ENCODE measurements around the gene SYT9. TPM values are rescaled to one million over a fixed set of nuclear protein-coding genes. Genes with fewer than 3 reads are reported as not detected.

SYT9 gene
- total and polyA plus RNA-seq, 4 donors = 0.05 to 5.4 (median 2.6) TPM

DNA sequence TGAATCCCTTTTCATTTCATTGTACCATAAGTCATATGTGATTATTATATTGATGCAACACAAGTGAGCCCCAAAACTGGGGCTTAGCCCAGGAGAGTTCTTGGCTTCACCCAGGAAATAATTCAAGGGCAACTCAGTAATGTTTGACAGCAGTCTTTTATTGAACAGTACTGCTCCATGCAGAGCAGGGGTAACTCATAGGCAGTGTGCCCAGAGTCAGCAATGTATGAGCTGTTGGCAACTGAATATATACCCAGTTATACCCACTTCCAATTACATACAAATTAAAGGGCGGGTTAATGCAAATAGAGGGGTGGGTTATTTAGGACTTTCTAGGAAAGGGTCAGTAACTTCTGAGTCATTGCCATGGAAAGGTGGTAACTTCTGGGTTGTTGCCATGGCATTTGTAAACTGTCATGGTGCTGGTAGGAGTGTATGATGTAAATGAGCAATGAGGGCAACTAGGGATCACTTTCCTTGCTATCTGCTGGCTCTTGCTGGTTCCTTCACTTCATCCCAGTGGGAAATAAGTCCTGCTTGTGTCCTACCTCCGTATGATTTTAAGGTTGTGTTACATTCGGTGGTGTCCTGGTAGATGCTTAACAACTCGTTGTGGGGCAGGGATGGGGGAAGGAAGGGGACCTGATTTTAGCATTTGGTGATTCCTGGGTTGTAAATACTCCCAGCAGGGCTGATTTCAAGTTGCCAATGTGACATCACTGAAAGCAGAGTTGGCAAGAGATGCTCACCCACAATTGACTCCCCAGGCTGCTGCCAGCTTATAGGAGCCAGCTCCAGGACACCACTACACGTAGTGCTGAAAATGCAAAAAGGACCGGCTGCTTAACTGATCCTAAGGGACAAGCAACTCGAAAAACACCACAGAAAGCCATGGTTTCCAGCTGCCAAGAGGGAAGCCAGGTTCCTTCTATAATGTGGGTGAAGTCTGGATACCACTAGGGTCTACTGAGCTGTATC lies 70.1 kb downstream of the SYT9 start:
- Histone ChIP-seq H3K4me3 (ENCODE audit: low read depth in 1 of 3, low read length in 3 of 3) (no peak overlapping the region), H3K4me1 (ENCODE audit: control insufficient read depth in 4 of 4, insufficient read depth in 4 of 4, low read length in 3 of 4) (no peaks in the 10 kb centered on the region), H3K27me3 (ENCODE audit: control insufficient read depth in 4 of 4, insufficient read depth in 4 of 4, low read length in 3 of 4) (no peaks in the 10 kb centered on the region), H3K9me3 (ENCODE audit: control insufficient read depth in 4 of 4, low read length in 3 of 4) (no peaks in the 10 kb centered on the region), H3K36me3 (ENCODE audit: control insufficient read depth in 4 of 4, insufficient read depth in 3 of 4, low read depth in 1 of 4, low read length in 3 of 4) (no peaks in the 10 kb centered on the region), H3K9ac (ENCODE audit: low read depth in 1 of 2, low read length in 2 of 2) (no peak overlapping the region), H3K27ac (ENCODE audit: low read depth in 1 of 2, low read length in 2 of 2) (no peak overlapping the region)
- TF ChIP-seq NR2F2 (IDR thresholded peaks at IDR 0.05) (no peak), SP1 (IDR thresholded peaks at IDR 0.05) (no peak), TAF1 (conservative IDR thresholded peaks at IDR 0.05) (no peak), RAD21 (IDR thresholded peaks at IDR 0.05) (no peak), FOXA1 (IDR thresholded peaks at IDR 0.05) (no peak), RXRA (IDR thresholded peaks at IDR 0.05) (no peak)
- TF ChIP-seq, protein P1, sequence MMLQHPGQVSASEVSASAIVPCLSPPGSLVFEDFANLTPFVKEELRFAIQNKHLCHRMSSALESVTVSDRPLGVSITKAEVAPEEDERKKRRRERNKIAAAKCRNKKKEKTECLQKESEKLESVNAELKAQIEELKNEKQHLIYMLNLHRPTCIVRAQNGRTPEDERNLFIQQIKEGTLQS (IDR thresholded peaks at IDR 0.05) = no peak
- TF ChIP-seq, protein P2, sequence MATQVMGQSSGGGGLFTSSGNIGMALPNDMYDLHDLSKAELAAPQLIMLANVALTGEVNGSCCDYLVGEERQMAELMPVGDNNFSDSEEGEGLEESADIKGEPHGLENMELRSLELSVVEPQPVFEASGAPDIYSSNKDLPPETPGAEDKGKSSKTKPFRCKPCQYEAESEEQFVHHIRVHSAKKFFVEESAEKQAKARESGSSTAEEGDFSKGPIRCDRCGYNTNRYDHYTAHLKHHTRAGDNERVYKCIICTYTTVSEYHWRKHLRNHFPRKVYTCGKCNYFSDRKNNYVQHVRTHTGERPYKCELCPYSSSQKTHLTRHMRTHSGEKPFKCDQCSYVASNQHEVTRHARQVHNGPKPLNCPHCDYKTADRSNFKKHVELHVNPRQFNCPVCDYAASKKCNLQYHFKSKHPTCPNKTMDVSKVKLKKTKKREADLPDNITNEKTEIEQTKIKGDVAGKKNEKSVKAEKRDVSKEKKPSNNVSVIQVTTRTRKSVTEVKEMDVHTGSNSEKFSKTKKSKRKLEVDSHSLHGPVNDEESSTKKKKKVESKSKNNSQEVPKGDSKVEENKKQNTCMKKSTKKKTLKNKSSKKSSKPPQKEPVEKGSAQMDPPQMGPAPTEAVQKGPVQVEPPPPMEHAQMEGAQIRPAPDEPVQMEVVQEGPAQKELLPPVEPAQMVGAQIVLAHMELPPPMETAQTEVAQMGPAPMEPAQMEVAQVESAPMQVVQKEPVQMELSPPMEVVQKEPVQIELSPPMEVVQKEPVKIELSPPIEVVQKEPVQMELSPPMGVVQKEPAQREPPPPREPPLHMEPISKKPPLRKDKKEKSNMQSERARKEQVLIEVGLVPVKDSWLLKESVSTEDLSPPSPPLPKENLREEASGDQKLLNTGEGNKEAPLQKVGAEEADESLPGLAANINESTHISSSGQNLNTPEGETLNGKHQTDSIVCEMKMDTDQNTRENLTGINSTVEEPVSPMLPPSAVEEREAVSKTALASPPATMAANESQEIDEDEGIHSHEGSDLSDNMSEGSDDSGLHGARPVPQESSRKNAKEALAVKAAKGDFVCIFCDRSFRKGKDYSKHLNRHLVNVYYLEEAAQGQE (IDR thresholded peaks at IDR 0.05) = no peak
- TF ChIP-seq, protein P3, sequence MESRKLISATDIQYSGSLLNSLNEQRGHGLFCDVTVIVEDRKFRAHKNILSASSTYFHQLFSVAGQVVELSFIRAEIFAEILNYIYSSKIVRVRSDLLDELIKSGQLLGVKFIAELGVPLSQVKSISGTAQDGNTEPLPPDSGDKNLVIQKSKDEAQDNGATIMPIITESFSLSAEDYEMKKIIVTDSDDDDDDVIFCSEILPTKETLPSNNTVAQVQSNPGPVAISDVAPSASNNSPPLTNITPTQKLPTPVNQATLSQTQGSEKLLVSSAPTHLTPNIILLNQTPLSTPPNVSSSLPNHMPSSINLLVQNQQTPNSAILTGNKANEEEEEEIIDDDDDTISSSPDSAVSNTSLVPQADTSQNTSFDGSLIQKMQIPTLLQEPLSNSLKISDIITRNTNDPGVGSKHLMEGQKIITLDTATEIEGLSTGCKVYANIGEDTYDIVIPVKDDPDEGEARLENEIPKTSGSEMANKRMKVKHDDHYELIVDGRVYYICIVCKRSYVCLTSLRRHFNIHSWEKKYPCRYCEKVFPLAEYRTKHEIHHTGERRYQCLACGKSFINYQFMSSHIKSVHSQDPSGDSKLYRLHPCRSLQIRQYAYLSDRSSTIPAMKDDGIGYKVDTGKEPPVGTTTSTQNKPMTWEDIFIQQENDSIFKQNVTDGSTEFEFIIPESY (IDR thresholded peaks at IDR 0.05) = no peak
- TF ChIP-seq, protein P4, sequence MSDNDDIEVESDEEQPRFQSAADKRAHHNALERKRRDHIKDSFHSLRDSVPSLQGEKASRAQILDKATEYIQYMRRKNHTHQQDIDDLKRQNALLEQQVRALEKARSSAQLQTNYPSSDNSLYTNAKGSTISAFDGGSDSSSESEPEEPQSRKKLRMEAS (IDR thresholded peaks at IDR 0.05) = no peak
- no peak for DNase-seq (ENCODE audit: low spot score)
- WGBS = 67% methylated on average over 7 of the region's 7 CpGs

DNA sequence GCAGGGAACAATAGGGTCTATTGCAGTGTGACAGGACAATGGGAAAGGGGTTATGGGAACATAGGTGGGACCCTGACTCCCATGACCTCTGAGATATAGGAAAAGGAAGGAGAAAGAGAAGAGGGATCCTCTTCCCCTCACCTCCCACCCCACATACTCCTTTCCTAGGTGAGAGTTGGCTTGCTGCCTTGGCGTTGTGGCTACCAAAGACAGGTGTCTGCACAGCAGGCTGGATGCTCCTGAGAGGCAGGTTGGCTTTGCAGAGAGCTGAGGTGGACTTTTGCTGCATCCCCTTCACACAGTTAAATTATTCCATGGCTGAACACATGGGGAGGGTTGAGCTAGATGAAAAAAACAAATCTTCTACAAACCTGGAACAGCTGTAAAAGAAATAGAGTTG lies 80.7 kb downstream of the SYT9 start:
- Histone ChIP-seq H3K4me3 (ENCODE audit: low read depth in 1 of 3, low read length in 3 of 3) (no peak overlapping the region), H3K9ac (ENCODE audit: low read depth in 1 of 2, low read length in 2 of 2) (no peak overlapping the region), H3K27me3 (ENCODE audit: control insufficient read depth in 4 of 4, insufficient read depth in 4 of 4, low read length in 3 of 4) (no peaks in the 10 kb centered on the region), H3K9me3 (ENCODE audit: control insufficient read depth in 4 of 4, low read length in 3 of 4) (no peaks in the 10 kb centered on the region), H3K27ac (ENCODE audit: low read depth in 1 of 2, low read length in 2 of 2) (no peak overlapping the region), H3K4me1 (ENCODE audit: control insufficient read depth in 4 of 4, insufficient read depth in 4 of 4, low read length in 3 of 4) (no peaks in the 10 kb centered on the region), H3K36me3 (ENCODE audit: control insufficient read depth in 4 of 4, insufficient read depth in 3 of 4, low read depth in 1 of 4, low read length in 3 of 4) (no peaks in the 10 kb centered on the region)
- DNase-seq (ENCODE audit: low spot score) = no peak
- 71% methylated on average over 1 of the region's 1 CpG for WGBS
- no peak for TF ChIP-seq TAF1 (conservative IDR thresholded peaks at IDR 0.05)
- TF ChIP-seq GABPA (IDR thresholded peaks at IDR 0.05 in 1 of 2, conservative IDR thresholded peaks at IDR 0.05 in 1 of 2) = no peak
- TF ChIP-seq, protein P2 (IDR thresholded peaks at IDR 0.05) = no peak
- no peak for TF ChIP-seq HNF4G (IDR thresholded peaks at IDR 0.05)
- TF ChIP-seq HNF4A (conservative IDR thresholded peaks at IDR 0.05) = no peak
- TF ChIP-seq RAD21 (IDR thresholded peaks at IDR 0.05) = no peak
- TF ChIP-seq JUND (IDR thresholded peaks at IDR 0.05) = no peak
- TF ChIP-seq, protein P5, sequence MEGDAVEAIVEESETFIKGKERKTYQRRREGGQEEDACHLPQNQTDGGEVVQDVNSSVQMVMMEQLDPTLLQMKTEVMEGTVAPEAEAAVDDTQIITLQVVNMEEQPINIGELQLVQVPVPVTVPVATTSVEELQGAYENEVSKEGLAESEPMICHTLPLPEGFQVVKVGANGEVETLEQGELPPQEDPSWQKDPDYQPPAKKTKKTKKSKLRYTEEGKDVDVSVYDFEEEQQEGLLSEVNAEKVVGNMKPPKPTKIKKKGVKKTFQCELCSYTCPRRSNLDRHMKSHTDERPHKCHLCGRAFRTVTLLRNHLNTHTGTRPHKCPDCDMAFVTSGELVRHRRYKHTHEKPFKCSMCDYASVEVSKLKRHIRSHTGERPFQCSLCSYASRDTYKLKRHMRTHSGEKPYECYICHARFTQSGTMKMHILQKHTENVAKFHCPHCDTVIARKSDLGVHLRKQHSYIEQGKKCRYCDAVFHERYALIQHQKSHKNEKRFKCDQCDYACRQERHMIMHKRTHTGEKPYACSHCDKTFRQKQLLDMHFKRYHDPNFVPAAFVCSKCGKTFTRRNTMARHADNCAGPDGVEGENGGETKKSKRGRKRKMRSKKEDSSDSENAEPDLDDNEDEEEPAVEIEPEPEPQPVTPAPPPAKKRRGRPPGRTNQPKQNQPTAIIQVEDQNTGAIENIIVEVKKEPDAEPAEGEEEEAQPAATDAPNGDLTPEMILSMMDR (IDR thresholded peaks at IDR 0.05; ENCODE audit: low read depth, low read length, missing input control) = no peak
- TF ChIP-seq FOXA2 (IDR thresholded peaks at IDR 0.05) = no peak

Measured in liver (tissue), 9 donors.